K562 (cell line): Measurements from ENCODE around the gene PRELID2. TPM values are rescaled to one million over a fixed set of nuclear protein-coding genes. Genes with fewer than 3 reads are reported as not detected.

Experiments
- ATAC-seq: fragments of 200-7000 bp; cut with Tn5 transposase; 3 replicates; pipeline ENCODE4 v1.9.1; 2020; ENCODE audit warnings: moderate library complexity
- BruUV-seq: library from RNA; stranded (reverse); fragments of 400-500 nt; replicated peaks from 2 replicates; lab custom pipeline; 2021; lab: Mats Ljungman, UMichigan
- CTCF ChIA-PET: fragments of 300-600 bp; formaldehyde crosslinking; extraction: SDS; loops from one replicate; lab custom pipeline; 2021; ENCODE audit warnings: low intra/inter-chr PET ratio; lab: Yijun Ruan, JAX
- POLR2A ChIA-PET: fragments of 300-600, 350-650 bp; sonication (Branson Sonifier 250); formaldehyde crosslinking; extraction: SDS; loops from one replicate; lab custom pipeline; 2021; ENCODE audit warnings: antibody characterized with exemption, inconsistent platforms; lab: Yijun Ruan, JAX
- DNase-seq, 4 experiments: peaks; one replicate each; pipeline versions ENCODE4 v3.0.0 to v3.0.0-alpha.2; 2011 to 2018; ENCODE audit warnings: low spot score in 3 of 4, mixed read lengths in 3 of 4; ENCODE audit errors: extremely low read depth in 1 of 4
- FAIRE-seq: peaks from 2 replicates; lab custom pipeline; 2011; peaks lifted over from hg19 to GRCh38; lab: Jason Lieb, UNC
- H2AFZ ChIP-seq: 2 replicates; pipeline ENCODE4 v1.6.0; 2011; ENCODE audit warnings: low read depth, low read length, control low read depth, inconsistent platforms
- H3K27ac ChIP-seq: fragments of 200-600 bp; 3 replicates; pipeline ENCODE4 v1.8.0; 2011; ENCODE audit warnings: low read depth, mild to moderate bottlenecking, control low read depth, inconsistent platforms, low read length, moderate library complexity, mixed read lengths; ENCODE audit errors: extremely low read depth
- H3K27me3 ChIP-seq, 2 experiments: fragments of 300-600 bp in 1 of 2; 2 replicates in 1 of 2; 3 replicates in 1 of 2; pipeline versions ENCODE4 v1.6.0 to v1.8.0; 2011; ENCODE audit warnings: inconsistent platforms in 2 of 2, low read length in 2 of 2, mild to moderate bottlenecking in 1 of 2, mixed read lengths in 1 of 2, moderate library complexity in 1 of 2; ENCODE audit not compliant: control insufficient read depth in 2 of 2, insufficient read depth in 2 of 2
- H3K36me3 ChIP-seq: fragments of 300-600 bp; 3 replicates; pipeline ENCODE4 v1.8.0; 2011; ENCODE audit warnings: mild to moderate bottlenecking, low read length, inconsistent platforms; ENCODE audit not compliant: control insufficient read depth, insufficient read depth
- H3K4me1 ChIP-seq, 2 experiments: fragments of 200-600 bp in 1 of 2; replicated peaks in 1 of 2; 2 replicates in 1 of 2; 3 replicates in 1 of 2; pipeline versions ENCODE4 v1.5.1 to v1.8.0; 2011; ENCODE audit warnings: inconsistent platforms in 2 of 2, low read length in 2 of 2, mild to moderate bottlenecking in 1 of 2, mixed read lengths in 1 of 2, moderate library complexity in 1 of 2; ENCODE audit not compliant: control insufficient read depth in 2 of 2, insufficient read depth in 2 of 2
- H3K4me2 ChIP-seq: 2 replicates; pipeline ENCODE4 v1.6.1; 2011; ENCODE audit warnings: low read length, control low read depth, inconsistent platforms, mixed read lengths; ENCODE audit not compliant: insufficient read depth
- H3K4me3 ChIP-seq: fragments of 200-600 bp; sonication (generic), shearing (Covaris generic); 2 replicates; pipeline ENCODE4 v1.5.1; 2016; ENCODE audit warnings: control low read depth, inconsistent platforms
- H3K79me2 ChIP-seq: fragments of 200-600 bp; 3 replicates; pipeline ENCODE4 v1.8.0; 2011; ENCODE audit warnings: low read length, inconsistent platforms; ENCODE audit not compliant: control insufficient read depth, insufficient read depth
- H3K9ac ChIP-seq, 2 experiments: 2 replicates each; pipeline versions ENCODE4 v1.6.0 to v1.6.1; 2011; ENCODE audit warnings: low read depth in 2 of 2, low read length in 2 of 2, control low read depth in 1 of 2, inconsistent platforms in 1 of 2, mild to moderate bottlenecking in 1 of 2, mixed read lengths in 1 of 2; ENCODE audit not compliant: insufficient read depth in 1 of 2
- H3K9me1 ChIP-seq: one replicate; pipeline ENCODE4 v1.6.0; 2011; ENCODE audit warnings: inconsistent platforms, mild to moderate bottlenecking, low read length, moderate library complexity; ENCODE audit not compliant: control insufficient read depth, insufficient read depth
- H3K9me3 ChIP-seq: replicated peaks from 2 replicates; pipeline ENCODE4 v1.5.1; 2011; ENCODE audit warnings: low read depth, low read length, inconsistent platforms; ENCODE audit not compliant: control insufficient read depth, insufficient read depth
- H4K20me1 ChIP-seq: replicated peaks from 2 replicates; pipeline ENCODE4 v1.6.1; 2011; ENCODE audit warnings: low read length, inconsistent platforms, mixed read lengths; ENCODE audit not compliant: control insufficient read depth, insufficient read depth
- CHD4 ChIP-seq: fragments of 200-600 bp; sonication (generic); IDR thresholded peaks from 3 replicates; pipeline ENCODE4 v1.6.1; 2012; ENCODE audit warnings: low read depth, mild to moderate bottlenecking, mixed read lengths, low read length, inconsistent platforms; ENCODE audit not compliant: insufficient read depth, insufficient replicate concordance, poor library complexity, severe bottlenecking
- ERF ChIP-seq: fragments of 450-650 bp; formaldehyde crosslinking; IDR thresholded peaks from 2 replicates; pipeline ENCODE4 v1.4.0; 2020; ENCODE audit warnings: mild to moderate bottlenecking, mixed read lengths
- HMG20B ChIP-seq: fragments of 250-450 bp; sonication (Bioruptor Pico); IDR thresholded peaks from 2 replicates; pipeline ENCODE4 v1.5.0; 2021; ENCODE audit warnings: mild to moderate bottlenecking
- KDM2B ChIP-seq: fragments of 250-450 bp; sonication (Bioruptor Pico); IDR thresholded peaks from 2 replicates; pipeline ENCODE4 v1.8.0; 2021; ENCODE audit warnings: mild to moderate bottlenecking, moderate library complexity
- MIER1 ChIP-seq: fragments of 450-650 bp; IDR thresholded peaks from 2 replicates; pipeline ENCODE4 v1.6.1; 2016; ENCODE audit warnings: antibody characterized with exemption, mild to moderate bottlenecking, low read depth
- SMARCC2 ChIP-seq: fragments of 450-650 bp; IDR thresholded peaks from 2 replicates; pipeline ENCODE4 v1.6.1; 2017; ENCODE audit warnings: antibody characterized with exemption, moderate library complexity, mild to moderate bottlenecking, low read depth
- TAF15 ChIP-seq: fragments of 200-400 bp; formaldehyde crosslinking; IDR thresholded peaks from 2 replicates; pipeline ENCODE4 v1.6.1; 2017; ENCODE audit warnings: mild to moderate bottlenecking, low read depth, low read length, moderate library complexity
- TFAM ChIP-seq: fragments of 250-450 bp; sonication (Bioruptor Pico); conservative IDR thresholded peaks from 2 replicates; pipeline ENCODE4 v1.5.0; 2021; ENCODE audit warnings: mild to moderate bottlenecking, moderate library complexity
- ZNF146 ChIP-seq: IDR thresholded peaks from one replicate; pipeline ENCODE4 v1.6.1; 2018; ENCODE audit warnings: missing compliant biosample characterization; ENCODE audit not compliant: unreplicated experiment
- ZNF436 ChIP-seq: fragments of 250-450, 450-650 bp; sonication (Bioruptor Pico); formaldehyde crosslinking; IDR thresholded peaks from 2 replicates; pipeline ENCODE4 v1.7.0; 2020; ENCODE audit warnings: mild to moderate bottlenecking
- ZNF609 ChIP-seq: sonication (generic); formaldehyde crosslinking; IDR thresholded peaks from 2 replicates; pipeline ENCODE4 v1.8.1; 2023; ENCODE audit warnings: missing genetic modification reagents, mild to moderate bottlenecking, borderline replicate concordance
- WGBS: fragments of 100-300 bp; shearing (Covaris generic); methylation state at CpG from one replicate; pipeline ENCODE4 v1.1.6; 2016; ENCODE audit warnings: low coverage, mixed read lengths; ENCODE audit not compliant: insufficient coverage; ENCODE audit errors: missing lambda C conversion rate; 5-methylcytosine and 5-hydroxymethylcytosine counted together
- in situ Hi-C: fragments of 300-500 bp; cut with MboI; formaldehyde crosslinking; loops from 4 replicates; pipeline ENCODE4 v1.15.0; 2018; ENCODE audit warnings: inconsistent platforms, mixed read lengths
- intact Hi-C: fragments of 100-400 bp; cut with micrococcal nuclease; formaldehyde crosslinking; loops from 2 replicates; pipeline ENCODE4 v1.14.2; 2022
- polyA plus RNA-seq, 8 experiments: library from polyadenylated mRNA; depleted of rRNA in 4 of 8; stranded (reverse) in 5 of 8; unstranded in 3 of 8; fragments of >200 nt; fragmentation: Nextera tagmentation in 2 of 8; fragmentation: Illumina TruSeq in 1 of 8; extraction: Ambion mirVana in 2 of 8; extraction: Trizol in 1 of 8; gene quantifications; 2 replicates each; pipeline versions ENCODE4 v1.2.1 to v1.2.3, GENCODE V29; 2011 to 2014; ENCODE audit warnings: inconsistent platforms in 1 of 8, missing spikeins in 1 of 8
- total RNA-seq, 7 experiments: library from RNA; depleted of rRNA in 6 of 7; stranded (reverse); fragments of >200 nt in 6 of 7; fragmentation: Illumina TruSeq in 2 of 7; extraction: Trizol in 2 of 7; gene quantifications; 2 replicates each; pipeline versions ENCODE4 v1.2.1 to v1.2.3, GENCODE V29; 2011 to 2021; ENCODE audit warnings: low replicate concordance in 1 of 7
- TF ChIP-seq, protein P1 (sequence below): fragments of 250-450 bp; sonication (Bioruptor Pico); IDR thresholded peaks from 2 replicates; pipeline ENCODE4 v1.6.1; 2021; ENCODE audit warnings: mild to moderate bottlenecking
- TF ChIP-seq, protein P2 (sequence below): fragments of 250-450 bp; sonication (Bioruptor Pico); IDR thresholded peaks from 2 replicates; pipeline ENCODE4 v1.5.0; 2021

PRELID2 gene
- total and polyA plus RNA-seq, 9 of the 15 experiments (the other 6 are each of a cell fraction or from before 2014, with no cell fraction given) = 6.4 to 68.2 (median 28.8) TPM

GRCh38 chr5:145777445-145778063 is 57.6 kb downstream of the PRELID2 start:
- DNase-seq = no peak
- ChIA-PET POLR2A (no interaction called here), CTCF (no interaction called here)
- intact Hi-C loops (no loop called here), in situ Hi-C loops (no loop called here)
- H3K27me3 ChIP-seq = no peaks in the 10 kb centered on the region
- no peaks in the 10 kb centered on the region for H3K36me3 ChIP-seq
- H3K9ac ChIP-seq = no peak overlapping the region
- no peaks in the 10 kb centered on the region for H3K9me1 ChIP-seq
- 0 out of 5 replicates have a peak, but pooled peaks cover 0 to 3% of the 10 kb centered on the region in 2 experiments for H3K4me1 ChIP-seq
- no peaks in the 10 kb centered on the region for H4K20me1 ChIP-seq
- H3K27ac ChIP-seq = no peak overlapping the region
- FAIRE-seq = no peak
- no peak overlapping the region for H2AFZ ChIP-seq
- TF ChIP-seq TAF15 (no peak), ZNF146 (CRISPR knock-in tag) (no peak), ERF (CRISPR knock-in tag) (no peak), CHD4 (no peak), TFAM (CRISPR knock-in tag) (no peak), MIER1 (no peak), KDM2B (CRISPR knock-in tag) (no peak), ZNF436 (no peak), HMG20B (no peak), SMARCC2 (no peak), ZNF609 (no peak)
- TF ChIP-seq, protein P1, sequence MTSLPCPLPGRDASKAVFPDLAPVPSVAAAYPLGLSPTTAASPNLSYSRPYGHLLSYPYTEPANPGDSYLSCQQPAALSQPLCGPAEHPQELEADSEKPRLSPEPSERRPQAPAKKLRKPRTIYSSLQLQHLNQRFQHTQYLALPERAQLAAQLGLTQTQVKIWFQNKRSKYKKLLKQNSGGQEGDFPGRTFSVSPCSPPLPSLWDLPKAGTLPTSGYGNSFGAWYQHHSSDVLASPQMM (CRISPR knock-in tag) = no peak
- TF ChIP-seq, protein P2, sequence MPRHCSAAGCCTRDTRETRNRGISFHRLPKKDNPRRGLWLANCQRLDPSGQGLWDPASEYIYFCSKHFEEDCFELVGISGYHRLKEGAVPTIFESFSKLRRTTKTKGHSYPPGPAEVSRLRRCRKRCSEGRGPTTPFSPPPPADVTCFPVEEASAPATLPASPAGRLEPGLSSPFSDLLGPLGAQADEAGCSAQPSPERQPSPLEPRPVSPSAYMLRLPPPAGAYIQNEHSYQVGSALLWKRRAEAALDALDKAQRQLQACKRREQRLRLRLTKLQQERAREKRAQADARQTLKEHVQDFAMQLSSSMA (CRISPR knock-in tag) = no peak
- 90% methylated on average over 11 of the region's 11 CpGs for WGBS
- BruUV-seq = no TSS peak
- H3K9me3 ChIP-seq = no peaks in the 10 kb centered on the region; the same call in 1 of the 2 replicates
- H3K4me2 ChIP-seq = no peak overlapping the region
- H3K4me3 ChIP-seq = no peak overlapping the region
- no peak for ATAC-seq
- H3K79me2 ChIP-seq = no peaks in the 10 kb centered on the region
